Pulmonary artery endothelial cell (primary cell): ENCODE results near the gene ORAI2. TPM values are rescaled to one million over a fixed set of nuclear protein-coding genes. Genes with fewer than 3 reads are reported as not detected.
"Not testable (repeated sequence)": the region's sequence is repeated elsewhere in the genome, so short reads cannot be mapped to it uniquely, and the experiment has no call there.

Experiments used
- DNase-seq: peaks from one replicate; pipeline ENCODE4 v3.0.0-alpha.2; 2011; ENCODE audit warnings: low read depth, low spot score
- total RNA-seq: library from RNA; depleted of rRNA; stranded (reverse); fragments of >200 nt; gene quantifications from 2 replicates; pipeline ENCODE4 v1.2.3, GENCODE V29; 2014

ORAI2 gene
- total RNA-seq, 1 donor from 2014 or later = 84.0 TPM

- no peak for DNase-seq
Observed at GRCh38 chr7:102469351-102469971, 36.1 kb downstream of the ORAI2 start.

GRCh38 chr7:102469972-102470825 is 36.8 kb downstream of the ORAI2 start:
- DNase-seq = no peak

- DNase-seq = no peak
Observed at GRCh38 chr7:102471791-102472125, 38.4 kb downstream of the ORAI2 start.

GRCh38 chr7:102472126-102473041 is 39.0 kb downstream of the ORAI2 start:
- DNase-seq = no peak

GRCh38 chr7:102473271-102473991 is 40.1 kb downstream of the ORAI2 start:
- DNase-seq = no peak

- not testable (repeated sequence) for DNase-seq
Observed at GRCh38 chr7:102474116-102474515, 40.7 kb downstream of the ORAI2 start.

GRCh38 chr7:102474736-102475435 is 41.5 kb downstream of the ORAI2 start:
- DNase-seq = not testable (repeated sequence)

- peak; percentile 26 for DNase-seq
Observed at GRCh38 chr7:102478314-102479208, 45.2 kb downstream of the ORAI2 start, which contains the start of gene POLR2J. POLR2J (minus strand) TSS chr7:102478922; CDS start chr7:102478860, 62 bp downstream.

GRCh38 chr7:102479209-102479584 is 45.8 kb downstream of the ORAI2 start:
- not testable (repeated sequence) for DNase-seq

- DNase-seq = not testable (repeated sequence)
Observed at GRCh38 chr7:102479982-102480637, 46.7 kb downstream of the ORAI2 start.

- not testable (repeated sequence) for DNase-seq
Observed at GRCh38 chr7:102481962-102482361, 48.6 kb downstream of the ORAI2 start.

GRCh38 chr7:102484317-102484716 is 50.9 kb downstream of the ORAI2 start:
- DNase-seq = not testable (repeated sequence)

GRCh38 chr7:102490529-102491075 is 57.2 kb downstream of the ORAI2 start:
- DNase-seq = not testable (repeated sequence)

- not testable (repeated sequence) for DNase-seq
Observed at GRCh38 chr7:102493220-102493935, 60.0 kb downstream of the ORAI2 start.

GRCh38 chr7:102494026-102494425 is 60.7 kb downstream of the ORAI2 start:
- DNase-seq = not testable (repeated sequence)

- not testable (repeated sequence) for DNase-seq
Observed at GRCh38 chr7:102494473-102495149, 61.2 kb downstream of the ORAI2 start.

GRCh38 chr7:102496861-102497260 is 63.5 kb downstream of the ORAI2 start:
- not testable (repeated sequence) for DNase-seq
